DND-41 (cell line): ENCODE data around the gene SLC35D3.

Experiments
- ATAC-seq: fragments of 200-7000 bp; cut with Tn5 transposase; 3 replicates; pipeline ENCODE4 v1.9.1; 2021; ENCODE audit warnings: low read depth; ENCODE audit not compliant: insufficient read depth
- DNase-seq: peaks from one replicate; pipeline ENCODE4 v3.0.0-alpha.2; 2020
- H2AFZ ChIP-seq: 2 replicates; pipeline ENCODE4 v1.6.0; 2012; ENCODE audit warnings: low read depth, low read length
- H3K27ac ChIP-seq: 2 replicates; pipeline ENCODE4 v1.5.1; 2012; ENCODE audit warnings: low read length, inconsistent platforms
- H3K27me3 ChIP-seq: fragments of 200-600 bp; sonication (generic); 2 replicates; pipeline ENCODE4 v1.6.0; 2012; ENCODE audit warnings: low read length, mild to moderate bottlenecking, inconsistent platforms; ENCODE audit not compliant: insufficient read depth, poor library complexity
- H3K36me3 ChIP-seq: 2 replicates; pipeline ENCODE4 v1.5.1; 2012; ENCODE audit warnings: low read length, inconsistent platforms; ENCODE audit not compliant: insufficient read depth
- H3K4me1 ChIP-seq: 2 replicates; pipeline ENCODE4 v1.5.1; 2012; ENCODE audit warnings: mild to moderate bottlenecking, low read length; ENCODE audit not compliant: insufficient read depth
- H3K4me2 ChIP-seq: 2 replicates; pipeline ENCODE4 v1.6.0; 2012; ENCODE audit warnings: mild to moderate bottlenecking, moderate library complexity, low read length, inconsistent platforms; ENCODE audit not compliant: insufficient read depth
- H3K4me3 ChIP-seq, 2 experiments: fragments of 200-600 bp in 1 of 2; shearing (Covaris generic) in 1 of 2; 2 replicates each; pipeline ENCODE4 v1.5.1; 2012 to 2016; ENCODE audit warnings: inconsistent platforms in 2 of 2, low read length in 2 of 2, mild to moderate bottlenecking in 2 of 2, low read depth in 1 of 2, moderate library complexity in 1 of 2
- H3K79me2 ChIP-seq: 2 replicates; pipeline ENCODE4 v1.6.0; 2012; ENCODE audit warnings: low read length, inconsistent platforms; ENCODE audit not compliant: insufficient read depth
- H3K9ac ChIP-seq: 2 replicates; pipeline ENCODE4 v1.6.0; 2012; ENCODE audit warnings: low read depth, mild to moderate bottlenecking, inconsistent platforms, low read length, moderate library complexity
- H3K9me3 ChIP-seq: 2 replicates; pipeline ENCODE4 v1.5.1; 2012; ENCODE audit warnings: low read length, moderate library complexity, mild to moderate bottlenecking, inconsistent platforms; ENCODE audit not compliant: insufficient read depth, severe bottlenecking
- H4K20me1 ChIP-seq: 2 replicates; pipeline ENCODE4 v1.6.0; 2012; ENCODE audit warnings: low read length; ENCODE audit not compliant: insufficient read depth
- EZH2 ChIP-seq: IDR thresholded peaks from 3 replicates; pipeline ENCODE4 v1.6.1; 2012; ENCODE audit warnings: borderline replicate concordance, low read depth, mild to moderate bottlenecking, moderate library complexity, low read length, inconsistent platforms; ENCODE audit not compliant: severe bottlenecking
- TF ChIP-seq, protein P1 (sequence below): IDR thresholded peaks from 2 replicates; pipeline ENCODE4 v1.5.1; 2012; ENCODE audit warnings: borderline replicate concordance, low read length, moderate library complexity, mild to moderate bottlenecking; ENCODE audit not compliant: poor library complexity, severe bottlenecking; ENCODE audit errors: extremely low read depth

The SLC35D3 gene

DNA sequence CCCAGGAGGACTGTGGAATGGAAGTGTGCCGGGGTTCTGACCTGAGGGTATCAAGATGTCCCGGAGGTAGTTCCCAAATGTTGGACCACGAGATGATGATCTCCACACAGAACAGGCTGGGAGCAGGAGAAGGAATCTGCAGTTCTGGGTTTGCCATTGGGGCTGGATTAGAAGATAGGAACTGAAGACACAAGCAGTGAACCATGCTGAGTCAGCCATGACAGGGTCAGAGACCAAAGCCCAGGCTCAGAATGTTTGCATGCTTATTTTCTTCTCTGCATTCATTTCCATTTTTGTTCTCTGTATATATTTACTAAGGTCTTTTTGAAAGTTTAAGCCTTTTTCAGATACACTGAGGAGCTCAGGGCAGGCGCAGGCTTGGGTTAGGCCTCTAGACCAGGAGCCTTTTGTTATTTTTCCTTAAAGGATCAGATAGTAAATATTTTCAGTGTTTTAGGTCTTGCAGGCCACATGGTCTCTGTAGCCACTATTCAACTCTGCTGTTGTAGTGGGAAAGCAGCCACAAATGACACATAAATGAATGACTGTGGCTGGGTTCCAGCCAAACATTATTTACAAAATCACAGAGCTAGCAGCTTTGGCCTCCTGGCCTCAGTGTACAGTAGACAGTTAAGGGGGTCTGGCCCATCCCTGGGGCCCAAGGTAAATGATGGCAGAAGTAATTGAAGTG is 28.5 kb downstream of the SLC35D3 start:
- Histone ChIP-seq H3K9me3 (no peaks in the 10 kb centered on the region), H3K9ac (no peak overlapping the region), H3K4me1 (no peaks in the 10 kb centered on the region), H3K79me2 (no peaks in the 10 kb centered on the region), H3K4me3 (no peak overlapping the region), H3K4me2 (no peak overlapping the region), H3K27ac (no peak overlapping the region), H3K36me3 (no peaks in the 10 kb centered on the region), H4K20me1 (no peaks in the 10 kb centered on the region), H2AFZ (no peak overlapping the region), H3K27me3 (peaks cover 9% of the 10 kb centered on the region)
- ATAC-seq (no peak), DNase-seq (no peak)
- TF ChIP-seq, protein P1, sequence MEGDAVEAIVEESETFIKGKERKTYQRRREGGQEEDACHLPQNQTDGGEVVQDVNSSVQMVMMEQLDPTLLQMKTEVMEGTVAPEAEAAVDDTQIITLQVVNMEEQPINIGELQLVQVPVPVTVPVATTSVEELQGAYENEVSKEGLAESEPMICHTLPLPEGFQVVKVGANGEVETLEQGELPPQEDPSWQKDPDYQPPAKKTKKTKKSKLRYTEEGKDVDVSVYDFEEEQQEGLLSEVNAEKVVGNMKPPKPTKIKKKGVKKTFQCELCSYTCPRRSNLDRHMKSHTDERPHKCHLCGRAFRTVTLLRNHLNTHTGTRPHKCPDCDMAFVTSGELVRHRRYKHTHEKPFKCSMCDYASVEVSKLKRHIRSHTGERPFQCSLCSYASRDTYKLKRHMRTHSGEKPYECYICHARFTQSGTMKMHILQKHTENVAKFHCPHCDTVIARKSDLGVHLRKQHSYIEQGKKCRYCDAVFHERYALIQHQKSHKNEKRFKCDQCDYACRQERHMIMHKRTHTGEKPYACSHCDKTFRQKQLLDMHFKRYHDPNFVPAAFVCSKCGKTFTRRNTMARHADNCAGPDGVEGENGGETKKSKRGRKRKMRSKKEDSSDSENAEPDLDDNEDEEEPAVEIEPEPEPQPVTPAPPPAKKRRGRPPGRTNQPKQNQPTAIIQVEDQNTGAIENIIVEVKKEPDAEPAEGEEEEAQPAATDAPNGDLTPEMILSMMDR: no peak
- TF ChIP-seq EZH2: no peak

DNA sequence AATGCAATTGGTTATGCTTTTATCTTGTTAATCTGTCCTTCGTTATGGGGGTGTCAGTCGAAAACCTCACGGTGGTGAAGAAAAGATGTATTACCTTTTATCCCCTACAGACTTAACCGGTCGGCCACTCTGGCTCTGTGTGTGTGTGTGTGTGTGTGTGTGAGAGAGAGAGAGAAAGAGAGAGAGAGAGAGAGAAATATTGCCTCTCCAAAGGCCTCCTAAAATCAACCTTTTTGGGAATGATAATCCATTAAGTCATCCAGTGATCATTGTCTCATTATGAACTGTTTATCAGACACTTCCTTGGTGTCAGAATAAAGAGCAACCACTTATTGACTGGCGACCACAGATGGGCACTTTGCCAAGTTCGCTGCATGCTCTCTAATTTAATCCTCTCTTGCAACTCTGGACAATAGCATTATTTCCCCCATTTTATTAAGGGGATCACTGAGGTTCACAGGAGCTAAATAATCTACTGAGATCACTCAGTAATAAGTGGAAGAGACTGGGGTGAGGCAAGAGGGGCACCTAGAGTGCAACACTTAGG is 30.7 kb downstream of the SLC35D3 start:
- H3K4me1 ChIP-seq: no peaks in the 10 kb centered on the region
- TF ChIP-seq, protein P1: no peak
- no peak for TF ChIP-seq EZH2
- H4K20me1 ChIP-seq: no peaks in the 10 kb centered on the region

DNA sequence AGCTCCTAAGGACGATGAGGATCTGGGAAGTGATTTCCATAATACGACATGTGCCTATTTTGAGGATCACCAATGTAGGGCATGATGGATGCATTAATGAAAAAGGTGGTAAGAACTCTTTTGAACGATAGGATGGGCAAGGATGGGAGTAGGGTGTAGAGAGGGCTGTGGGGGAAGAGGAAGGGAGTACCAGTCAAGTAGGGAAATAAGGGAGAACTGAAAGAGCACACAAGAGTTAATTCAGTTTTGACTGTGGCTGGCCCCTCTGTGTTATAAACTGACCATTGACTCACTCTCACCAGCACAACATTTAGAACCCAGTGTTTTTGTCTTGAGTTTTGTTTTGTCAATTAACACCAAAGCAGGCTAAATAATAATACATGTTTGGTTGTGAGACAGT is 33.0 kb downstream of the SLC35D3 start:
- no peaks in the 10 kb centered on the region for H4K20me1 ChIP-seq
- no peak overlapping the region for H2AFZ ChIP-seq
- no peak overlapping the region for H3K27ac ChIP-seq
- no peaks in the 10 kb centered on the region for H3K4me1 ChIP-seq
- H3K4me3 ChIP-seq: no peak overlapping the region
- no peaks in the 10 kb centered on the region for H3K79me2 ChIP-seq
- H3K27me3 ChIP-seq: peaks cover 19% of the 10 kb centered on the region
- H3K36me3 ChIP-seq: no peaks in the 10 kb centered on the region
- DNase-seq (no peak), ATAC-seq (no peak)
- TF ChIP-seq EZH2: no peak
- TF ChIP-seq, protein P1: no peak
- no peak overlapping the region for H3K4me2 ChIP-seq
- H3K9ac ChIP-seq: no peak overlapping the region
- H3K9me3 ChIP-seq: no peaks in the 10 kb centered on the region

More for the DNA sequence above, 30.7 kb downstream of the SLC35D3 start:
- Histone ChIP-seq H3K4me2 (no peak overlapping the region), H3K79me2 (no peaks in the 10 kb centered on the region), H3K4me3 (no peak overlapping the region), H2AFZ (no peak overlapping the region), H3K9ac (no peak overlapping the region), H3K9me3 (no peaks in the 10 kb centered on the region), H3K27ac (no peak overlapping the region), H3K27me3 (peaks cover 12% of the 10 kb centered on the region), H3K36me3 (no peaks in the 10 kb centered on the region)
- ATAC-seq (no peak), DNase-seq (peak; percentile 13)
